ENCODE measurements around the gene AARS2. TPM values are rescaled to one million over a fixed set of nuclear protein-coding genes. Genes with fewer than 3 reads are reported as not detected.

Gene AARS2
- total RNA-seq, 4 donors from 2014 or later = 6.1 to 9.4 (median 6.9) TPM

DNA sequence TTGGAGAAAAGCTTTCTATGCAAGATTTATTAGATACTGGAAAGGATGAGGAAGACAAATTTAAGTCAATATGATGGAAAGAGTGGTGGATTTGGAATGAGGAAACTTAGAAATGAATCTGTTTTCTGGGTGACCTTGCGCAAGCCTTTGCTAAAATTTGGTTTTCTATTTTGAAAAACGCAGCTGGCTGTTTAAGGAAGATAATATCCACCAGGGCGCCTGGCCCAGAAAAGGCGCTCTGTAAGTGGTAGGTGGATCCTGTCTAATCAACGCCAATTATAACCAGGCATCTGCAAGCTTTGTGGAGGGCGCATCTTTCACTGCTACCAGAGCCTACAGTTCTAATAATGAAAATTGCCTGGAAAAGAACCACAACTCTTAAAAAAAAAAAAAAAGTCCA is 28.9 kb upstream of the AARS2 start:
- ATAC-seq = no peak
- 25 to 76% methylated on average over 3 to 6 of the region's 6 CpGs for WGBS, 2 donors (ENCODE audit: low coverage in 1 of 2)
- Histone ChIP-seq H3K27ac (no peak overlapping the region), H3K9me3 (no peaks in the 10 kb centered on the region), H3K27me3 (peaks cover 41% of the 10 kb centered on the region), H3K4me1 (peaks cover 0 to 23% (median 0%) of the 10 kb centered on the region in 3 donors), H3K4me3 (peak overlapping the region in 1 of 2 donors; percentile 34), H3K36me3 (no peaks in the 10 kb centered on the region)
- TF ChIP-seq POLR2A (IDR thresholded peaks at IDR 0.05) = no peak
- TF ChIP-seq CTCF (IDR thresholded peaks at IDR 0.05) = no peak
- TF ChIP-seq EP300 (IDR thresholded peaks at IDR 0.05) = no peak
- no peak for TF ChIP-seq POLR2AphosphoS5 (IDR thresholded peaks at IDR 0.05)

DNA sequence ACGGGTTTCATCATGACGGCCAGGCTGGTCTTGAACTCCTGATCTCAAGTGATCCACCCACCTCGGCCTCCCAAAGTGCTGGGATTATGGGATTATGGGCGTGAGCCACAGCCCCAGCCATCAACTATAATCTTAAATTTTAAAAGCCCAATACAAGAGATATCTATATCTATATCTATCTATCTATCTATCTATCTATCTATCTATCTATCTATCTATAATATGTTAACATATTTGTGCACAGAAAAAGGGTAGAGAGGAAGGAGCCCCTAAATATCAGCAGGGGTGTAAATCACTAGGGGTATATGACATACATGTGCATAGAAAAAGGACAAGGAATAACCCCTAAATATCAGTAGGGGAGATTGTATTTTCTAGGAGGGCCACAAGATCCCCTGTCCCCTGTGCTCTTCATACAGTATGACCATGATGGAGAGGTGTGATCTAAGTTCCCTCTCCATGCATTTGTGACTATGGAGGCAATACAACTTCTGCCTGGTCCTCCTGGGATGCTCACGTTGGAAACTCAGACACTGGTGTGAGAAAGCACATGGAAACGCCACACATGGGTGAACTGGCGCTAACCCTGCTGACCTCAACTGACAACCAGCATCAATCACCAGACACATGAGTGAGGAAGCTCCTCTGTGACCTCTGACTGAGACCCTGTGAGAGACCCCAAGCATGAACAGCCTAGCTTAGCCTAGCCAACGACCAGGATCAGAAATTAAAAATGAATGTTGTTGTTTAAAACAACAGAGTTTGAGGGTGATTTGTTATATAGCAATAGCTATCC is 28.1 kb upstream of the AARS2 start:
- Histone ChIP-seq H3K4me1 (peaks cover 0 to 23% (median 0%) of the 10 kb centered on the region in 3 donors), H3K27ac (no peak overlapping the region), H3K36me3 (no peaks in the 10 kb centered on the region), H3K27me3 (peaks cover 39% of the 10 kb centered on the region), H3K4me3 (no peak overlapping the region), H3K9me3 (no peaks in the 10 kb centered on the region)
- no peak for ATAC-seq
- TF ChIP-seq CTCF (IDR thresholded peaks at IDR 0.05) = no peak
- TF ChIP-seq EP300 (IDR thresholded peaks at IDR 0.05) = no peak
- TF ChIP-seq POLR2A (IDR thresholded peaks at IDR 0.05) = no peak
- no peak for TF ChIP-seq POLR2AphosphoS5 (IDR thresholded peaks at IDR 0.05)
- WGBS, 2 donors (ENCODE audit: low coverage in 1 of 2) = 25 to 82% methylated on average over 2 to 7 of the region's 8 CpGs

DNA sequence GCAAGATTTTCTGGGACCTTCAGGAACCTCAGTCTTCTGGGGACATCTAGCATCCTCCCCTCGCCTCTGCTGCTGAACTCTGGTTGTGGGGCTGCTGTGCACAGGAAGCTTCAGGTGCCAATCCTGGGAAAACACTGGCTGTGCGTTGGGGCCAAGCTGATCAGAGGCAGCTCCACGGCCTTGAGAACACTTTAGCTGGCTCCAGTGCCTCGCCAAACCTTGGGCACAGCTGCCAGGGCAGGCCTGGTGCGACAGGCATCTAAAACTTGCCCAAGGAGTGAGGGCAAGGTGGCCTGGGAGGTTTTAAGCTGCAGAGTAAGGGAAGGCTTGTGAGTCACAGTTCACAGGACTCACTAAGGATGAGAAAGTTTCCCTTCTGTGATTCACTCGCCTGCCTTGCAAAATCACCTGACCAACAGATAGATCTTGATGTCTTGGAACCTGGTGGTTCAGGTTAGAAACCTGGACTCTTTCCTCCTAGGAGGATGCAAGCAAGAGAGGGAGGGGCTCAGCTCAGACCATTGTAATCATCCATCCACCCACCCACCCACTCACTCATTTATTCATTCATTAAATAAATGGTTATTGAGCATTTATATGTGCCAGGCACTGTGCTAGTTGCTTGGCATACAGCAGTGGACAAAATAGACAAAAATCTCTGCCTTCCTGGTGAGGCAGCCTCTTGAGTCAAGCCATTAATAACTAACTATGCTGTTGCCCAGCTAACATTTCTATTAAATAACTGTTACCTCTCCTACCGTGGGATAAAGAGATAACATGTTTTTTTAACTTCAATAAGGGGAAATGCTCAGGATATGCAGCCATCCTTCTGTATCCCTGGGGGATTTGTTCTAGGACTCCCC is 26.8 kb upstream of the AARS2 start:
- Histone ChIP-seq H3K36me3 (no peaks in the 10 kb centered on the region), H3K27ac (peak overlapping the region in 1 of 4 donors; percentile 61), H3K4me1 (peaks cover 0 to 23% (median 0%) of the 10 kb centered on the region in 3 donors), H3K27me3 (peaks cover 26% of the 10 kb centered on the region), H3K9me3 (no peaks in the 10 kb centered on the region), H3K4me3 (no peak overlapping the region)
- no peak for TF ChIP-seq POLR2A (IDR thresholded peaks at IDR 0.05)
- TF ChIP-seq POLR2AphosphoS5 (IDR thresholded peaks at IDR 0.05) = no peak
- no peak for ATAC-seq
- WGBS, 2 donors (ENCODE audit: low coverage in 1 of 2) = 31 to 71% methylated on average over 1 to 4 of the region's 7 CpGs

DNA sequence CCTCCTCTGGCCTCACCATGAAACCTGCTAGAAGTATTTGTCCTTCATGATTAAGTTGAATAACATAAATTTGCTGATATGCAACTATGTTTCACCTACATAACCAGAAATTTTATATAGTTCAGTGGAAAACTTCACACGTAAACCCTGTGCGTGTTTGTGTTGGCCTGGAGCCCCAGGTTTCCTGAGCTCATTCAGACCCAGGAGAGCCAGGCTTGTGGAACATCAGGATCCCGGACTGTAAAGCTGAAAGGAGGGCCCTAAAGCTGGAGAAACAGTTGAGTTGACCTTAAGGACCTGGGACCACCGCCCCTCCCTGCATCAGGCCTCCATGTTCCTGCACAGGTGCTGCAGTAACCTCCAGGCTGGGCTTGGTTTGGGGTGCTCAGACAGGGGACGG is 26.2 kb upstream of the AARS2 start:
- Histone ChIP-seq H3K9me3 (no peaks in the 10 kb centered on the region), H3K4me3 (no peak overlapping the region), H3K27ac (peak overlapping the region in 2 of 4 donors; percentile 38 to 61), H3K36me3 (no peaks in the 10 kb centered on the region), H3K27me3 (peaks cover 24% of the 10 kb centered on the region), H3K4me1 (peaks cover 0 to 23% (median 0%) of the 10 kb centered on the region in 3 donors)
- ATAC-seq = no peak
- TF ChIP-seq CTCF (IDR thresholded peaks at IDR 0.05) = no peak
- no peak for TF ChIP-seq EP300 (IDR thresholded peaks at IDR 0.05)
- no peak for TF ChIP-seq POLR2A (IDR thresholded peaks at IDR 0.05)
- no peak for TF ChIP-seq POLR2AphosphoS5 (IDR thresholded peaks at IDR 0.05)
- 79% methylated on average over 5 of the region's 5 CpGs; no CpG with 5 or more reads in 1 of the 2 donors for WGBS, 2 donors (ENCODE audit: low coverage in 1 of 2)

Measured in gastroesophageal sphincter (tissue), 4 donors.